Measurements from ENCODE around the gene MACROD2.

DNA sequence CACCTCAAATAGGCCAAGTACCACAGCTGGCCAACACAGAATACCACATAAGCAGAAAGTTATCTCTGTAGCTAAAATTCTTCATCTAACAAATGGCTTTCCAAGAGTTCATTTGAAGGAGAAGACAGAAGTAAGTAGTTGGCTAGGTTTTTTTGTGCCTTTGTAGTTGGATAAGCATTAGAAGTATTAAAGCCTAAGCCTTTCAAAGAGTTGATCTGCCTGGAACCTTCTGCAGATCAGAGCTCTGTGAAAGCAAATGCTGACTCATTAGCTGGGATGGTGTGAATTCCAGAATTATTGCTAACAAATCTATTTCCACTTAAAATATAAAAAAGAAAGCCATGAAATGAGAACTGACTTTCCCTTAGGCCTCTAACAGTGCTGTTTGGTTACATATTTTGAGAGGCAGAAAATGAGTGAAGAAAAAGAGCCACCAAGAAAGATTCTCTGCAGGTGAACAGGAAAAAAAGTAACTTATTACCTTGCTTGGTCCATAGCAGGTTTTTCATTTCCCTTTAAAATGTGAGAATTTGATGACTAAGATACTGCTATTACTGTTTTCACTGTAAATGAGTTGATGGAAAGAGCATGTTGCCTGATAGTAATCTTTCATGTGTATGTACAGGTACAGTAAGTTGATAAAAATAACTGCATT is 1105.3 kb downstream of the MACROD2 start:
- TF ChIP-seq, protein P1, sequence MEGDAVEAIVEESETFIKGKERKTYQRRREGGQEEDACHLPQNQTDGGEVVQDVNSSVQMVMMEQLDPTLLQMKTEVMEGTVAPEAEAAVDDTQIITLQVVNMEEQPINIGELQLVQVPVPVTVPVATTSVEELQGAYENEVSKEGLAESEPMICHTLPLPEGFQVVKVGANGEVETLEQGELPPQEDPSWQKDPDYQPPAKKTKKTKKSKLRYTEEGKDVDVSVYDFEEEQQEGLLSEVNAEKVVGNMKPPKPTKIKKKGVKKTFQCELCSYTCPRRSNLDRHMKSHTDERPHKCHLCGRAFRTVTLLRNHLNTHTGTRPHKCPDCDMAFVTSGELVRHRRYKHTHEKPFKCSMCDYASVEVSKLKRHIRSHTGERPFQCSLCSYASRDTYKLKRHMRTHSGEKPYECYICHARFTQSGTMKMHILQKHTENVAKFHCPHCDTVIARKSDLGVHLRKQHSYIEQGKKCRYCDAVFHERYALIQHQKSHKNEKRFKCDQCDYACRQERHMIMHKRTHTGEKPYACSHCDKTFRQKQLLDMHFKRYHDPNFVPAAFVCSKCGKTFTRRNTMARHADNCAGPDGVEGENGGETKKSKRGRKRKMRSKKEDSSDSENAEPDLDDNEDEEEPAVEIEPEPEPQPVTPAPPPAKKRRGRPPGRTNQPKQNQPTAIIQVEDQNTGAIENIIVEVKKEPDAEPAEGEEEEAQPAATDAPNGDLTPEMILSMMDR (IDR thresholded peaks at IDR 0.05), result no peak
- TF ChIP-seq POLR2A (IDR thresholded peaks at IDR 0.05), result no peak

All from tibial nerve (tissue), 3 donors.